ENCODE data around the gene HDAC6. TPM values are rescaled to one million over a fixed set of nuclear protein-coding genes. Genes with fewer than 3 reads are reported as not detected.

The HDAC6 gene
- total RNA-seq, 1 experiment from 2014 or later, result 79.9 TPM

DNA sequence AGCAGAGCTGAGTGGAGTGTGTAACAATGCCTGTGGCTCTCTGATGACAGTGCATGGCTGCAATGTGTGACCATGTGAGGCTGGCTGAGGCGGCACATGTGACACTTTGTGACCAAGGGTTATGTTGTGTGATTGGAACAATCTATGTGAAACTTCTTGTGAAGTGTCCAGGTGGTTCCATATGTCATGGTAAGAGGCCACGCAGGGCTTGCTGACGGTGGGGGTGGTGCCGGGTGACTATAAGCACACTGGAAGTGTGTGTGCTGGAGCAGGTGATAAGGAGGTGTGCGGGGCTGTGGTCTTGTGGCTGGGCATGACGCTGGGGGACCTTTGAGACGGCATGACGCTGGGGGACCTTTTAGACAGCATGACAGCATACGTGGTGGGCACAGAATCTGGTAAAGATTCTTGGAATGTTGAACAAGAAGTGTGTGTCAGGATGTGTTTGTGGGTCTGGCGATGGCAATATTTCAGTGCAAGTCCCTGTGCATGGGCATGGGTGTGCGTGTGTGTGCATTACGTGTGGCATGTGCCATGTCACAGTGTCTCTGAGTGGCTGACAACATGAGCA, 7.4 kb upstream of the HDAC6 start:
- no peaks in the 10 kb centered on the region for H3K36me3 ChIP-seq (ENCODE audit: control insufficient read depth in 1 of 2, insufficient read depth in 2 of 2, low read length in 2 of 2)
- DNase-seq (ENCODE audit: low read depth, low spot score), result no peak
- no peak for TF ChIP-seq ZNF274 (IDR thresholded peaks at IDR 0.05; ENCODE audit: low read depth, low read length)
- TF ChIP-seq, protein P1, sequence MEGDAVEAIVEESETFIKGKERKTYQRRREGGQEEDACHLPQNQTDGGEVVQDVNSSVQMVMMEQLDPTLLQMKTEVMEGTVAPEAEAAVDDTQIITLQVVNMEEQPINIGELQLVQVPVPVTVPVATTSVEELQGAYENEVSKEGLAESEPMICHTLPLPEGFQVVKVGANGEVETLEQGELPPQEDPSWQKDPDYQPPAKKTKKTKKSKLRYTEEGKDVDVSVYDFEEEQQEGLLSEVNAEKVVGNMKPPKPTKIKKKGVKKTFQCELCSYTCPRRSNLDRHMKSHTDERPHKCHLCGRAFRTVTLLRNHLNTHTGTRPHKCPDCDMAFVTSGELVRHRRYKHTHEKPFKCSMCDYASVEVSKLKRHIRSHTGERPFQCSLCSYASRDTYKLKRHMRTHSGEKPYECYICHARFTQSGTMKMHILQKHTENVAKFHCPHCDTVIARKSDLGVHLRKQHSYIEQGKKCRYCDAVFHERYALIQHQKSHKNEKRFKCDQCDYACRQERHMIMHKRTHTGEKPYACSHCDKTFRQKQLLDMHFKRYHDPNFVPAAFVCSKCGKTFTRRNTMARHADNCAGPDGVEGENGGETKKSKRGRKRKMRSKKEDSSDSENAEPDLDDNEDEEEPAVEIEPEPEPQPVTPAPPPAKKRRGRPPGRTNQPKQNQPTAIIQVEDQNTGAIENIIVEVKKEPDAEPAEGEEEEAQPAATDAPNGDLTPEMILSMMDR (IDR thresholded peaks at IDR 0.05 in 2 of 3, conservative IDR thresholded peaks at IDR 0.05 in 1 of 3; ENCODE audit: borderline replicate concordance in 1 of 3, insufficient read depth in 1 of 3, low read depth in 2 of 3, low read length in 2 of 3), result no peak
- no peak for TF ChIP-seq POLR2AphosphoS5 (IDR thresholded peaks at IDR 0.05; ENCODE audit: low read depth, low read length)
- TF ChIP-seq, protein P2, sequence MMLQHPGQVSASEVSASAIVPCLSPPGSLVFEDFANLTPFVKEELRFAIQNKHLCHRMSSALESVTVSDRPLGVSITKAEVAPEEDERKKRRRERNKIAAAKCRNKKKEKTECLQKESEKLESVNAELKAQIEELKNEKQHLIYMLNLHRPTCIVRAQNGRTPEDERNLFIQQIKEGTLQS (IDR thresholded peaks at IDR 0.05), result no peak
- TF ChIP-seq, protein P3, sequence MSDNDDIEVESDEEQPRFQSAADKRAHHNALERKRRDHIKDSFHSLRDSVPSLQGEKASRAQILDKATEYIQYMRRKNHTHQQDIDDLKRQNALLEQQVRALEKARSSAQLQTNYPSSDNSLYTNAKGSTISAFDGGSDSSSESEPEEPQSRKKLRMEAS (IDR thresholded peaks at IDR 0.05), result no peak
- no peaks in the 10 kb centered on the region for H3K9me2 ChIP-seq (ENCODE audit: insufficient read depth)
- no peaks in the 10 kb centered on the region for H3K27me3 ChIP-seq (ENCODE audit: insufficient read depth, low read length)
- ChIA-PET CTCF (no interaction called here), POLR2A (no interaction called here), RAD21 (ENCODE audit: low non-redundant PET in 1 of 2, low total read pairs in 2 of 2, uncharacterized antibody in 2 of 2, unreplicated experiment in 2 of 2) (no interaction called here)
- peak overlapping the region; percentile 60 for H3K4me2 ChIP-seq (ENCODE audit: low read length)
- no peak overlapping the region for H3K27ac ChIP-seq (ENCODE audit: low read depth, low read length)
- peaks cover 11 to 19% of the 10 kb centered on the region in 2 experiments for H3K4me1 ChIP-seq (ENCODE audit: control insufficient read depth in 1 of 2, insufficient read depth in 2 of 2, low read length in 2 of 2)
- H3K79me2 ChIP-seq (ENCODE audit: insufficient read depth, low read length), result no peaks in the 10 kb centered on the region
- no peak overlapping the region for H3K9ac ChIP-seq (ENCODE audit: low read length)
- no peak for ATAC-seq
- intact Hi-C loops (cut with micrococcal nuclease), result no loop called here
- no peaks in the 10 kb centered on the region for H4K20me1 ChIP-seq (ENCODE audit: insufficient read depth)
- BruUV-seq (replicated peaks), result no TSS peak
- no peaks in the 10 kb centered on the region for H3K9me3 ChIP-seq (ENCODE audit: control insufficient read depth in 1 of 2, insufficient read depth in 1 of 2, low read depth in 1 of 2, low read length in 2 of 2)
- no peak overlapping the region for H3K4me3 ChIP-seq (replicated peaks in 1 of 2; ENCODE audit: low read depth in 1 of 2, low read length in 2 of 2)
- no peak overlapping the region for H2AFZ ChIP-seq (ENCODE audit: low read depth, low read length, poor library complexity, severe bottlenecking)

DNA sequence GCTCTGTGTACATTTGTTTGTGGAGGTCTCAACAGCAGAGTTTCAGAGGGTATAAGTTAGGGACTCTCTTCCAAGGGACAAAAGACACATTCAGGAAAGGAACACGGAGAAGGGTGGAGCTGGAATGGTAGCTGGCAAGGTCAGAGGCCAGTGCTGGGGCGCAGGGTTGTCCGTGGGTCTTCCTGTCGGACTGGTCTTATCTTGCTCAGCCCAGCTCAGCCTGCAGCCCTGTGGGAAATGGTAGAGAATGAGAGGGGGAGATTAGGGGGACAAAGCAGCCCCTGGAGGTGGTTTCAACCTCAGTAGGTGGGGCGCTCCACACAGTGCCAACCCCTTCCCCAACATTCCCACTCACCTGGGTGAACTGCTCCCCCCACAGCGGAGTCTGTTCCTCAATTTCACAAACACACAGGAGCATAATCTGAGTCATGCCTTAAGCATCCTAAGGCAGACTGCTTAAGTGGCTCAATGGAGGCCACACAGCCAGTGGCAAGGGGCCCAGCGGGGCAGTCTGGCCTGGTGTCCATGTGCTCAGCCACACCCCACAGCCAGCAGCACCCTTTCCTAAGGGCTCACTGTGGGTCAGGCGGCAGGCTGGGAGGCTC, 6.9 kb upstream of the HDAC6 start:
- Histone ChIP-seq H3K79me2 (ENCODE audit: insufficient read depth, low read length) (no peaks in the 10 kb centered on the region), H3K4me3 (replicated peaks in 1 of 2; ENCODE audit: low read depth in 1 of 2, low read length in 2 of 2) (no peak overlapping the region), H4K20me1 (ENCODE audit: insufficient read depth) (no peaks in the 10 kb centered on the region), H3K4me2 (ENCODE audit: low read length) (peak overlapping the region; percentile 60), H3K4me1 (ENCODE audit: control insufficient read depth in 1 of 2, insufficient read depth in 2 of 2, low read length in 2 of 2) (peaks cover 11 to 19% of the 10 kb centered on the region in 2 experiments), H3K27ac (ENCODE audit: low read depth, low read length) (no peak overlapping the region; the same call in 1 of the 2 replicates), H3K27me3 (ENCODE audit: insufficient read depth, low read length) (no peaks in the 10 kb centered on the region), H3K36me3 (ENCODE audit: control insufficient read depth in 1 of 2, insufficient read depth in 2 of 2, low read length in 2 of 2) (no peaks in the 10 kb centered on the region), H3K9me3 (ENCODE audit: control insufficient read depth in 1 of 2, insufficient read depth in 1 of 2, low read depth in 1 of 2, low read length in 2 of 2) (no peaks in the 10 kb centered on the region), H3K9me2 (ENCODE audit: insufficient read depth) (no peaks in the 10 kb centered on the region), H2AFZ (ENCODE audit: low read depth, low read length, poor library complexity, severe bottlenecking) (no peak overlapping the region), H3K9ac (ENCODE audit: low read length) (peak overlapping the region; percentile 39)
- intact Hi-C loops (cut with micrococcal nuclease), result no loop called here
- ChIA-PET POLR2A (no interaction called here), RAD21 (ENCODE audit: low non-redundant PET in 1 of 2, low total read pairs in 2 of 2, uncharacterized antibody in 2 of 2, unreplicated experiment in 2 of 2) (no interaction called here), CTCF (no interaction called here)
- DNase-seq (ENCODE audit: low read depth, low spot score) (no peak), ATAC-seq (peak; percentile 81)
- TF ChIP-seq CBX3 (IDR thresholded peaks at IDR 0.05; ENCODE audit: low read depth), result no peak
- BruUV-seq (replicated peaks), result no TSS peak
